Lung microvascular endothelial cell (primary cell): ENCODE measurements around the gene IQGAP2. TPM values are rescaled to one million over a fixed set of nuclear protein-coding genes. Genes with fewer than 3 reads are reported as not detected.
A peak's percentile ranks its signal among the peaks of the same experiment; 100 is the strongest.
"Not testable (repeated sequence)": the region's sequence is repeated elsewhere in the genome, so short reads cannot be mapped to it uniquely, and the experiment has no call there.

ENCODE experiments used
- DNase-seq, 2 donors: peaks; one replicate each; pipeline versions ENCODE4 v3.0.0 to v3.0.0-alpha.2; 2010; ENCODE audit warnings: low read depth in 2 of 2
- total RNA-seq: library from RNA; depleted of rRNA; stranded (reverse); fragments of >200 nt; gene quantifications from 2 replicates; pipeline ENCODE4 v1.2.1, GENCODE V29; 2014

The IQGAP2 gene
- total RNA-seq, 1 donor from 2014 or later: 3.4 TPM

DNA sequence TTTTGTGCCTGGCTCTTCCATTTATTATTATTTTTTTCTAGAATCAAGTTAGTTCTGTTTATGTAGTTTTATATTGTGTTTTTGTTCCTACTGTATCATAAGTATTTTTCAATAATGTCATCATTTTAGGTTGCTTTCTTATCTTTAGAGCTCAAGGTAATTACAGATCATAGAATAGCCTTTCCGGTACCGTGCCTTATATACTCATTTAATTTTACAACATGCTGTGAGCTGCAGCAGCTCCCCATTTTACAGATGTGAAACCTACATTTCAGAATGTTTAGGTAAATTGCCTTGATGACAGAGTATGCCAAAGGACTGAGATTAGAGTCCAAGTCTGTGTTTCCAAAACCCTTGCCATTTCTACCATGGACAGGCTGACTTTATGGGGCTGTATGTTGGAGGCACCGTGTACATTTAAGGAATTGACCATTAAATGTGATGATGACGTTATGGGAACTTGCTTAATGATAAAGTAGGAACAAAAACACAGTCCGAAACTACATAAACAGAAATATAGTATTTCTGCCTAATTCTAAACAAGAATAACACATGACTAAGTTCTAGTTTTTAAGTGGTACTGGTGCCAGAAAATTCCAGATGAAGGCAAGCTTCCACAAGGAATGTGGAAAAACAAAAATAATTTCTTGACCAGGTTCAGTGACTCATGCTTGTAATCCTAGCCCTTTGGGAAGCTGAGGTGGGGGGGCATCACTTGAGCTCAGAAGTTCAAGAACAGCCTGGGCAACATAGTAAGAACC, 97.7 kb downstream of the IQGAP2 start:
- no peak for DNase-seq

DNA sequence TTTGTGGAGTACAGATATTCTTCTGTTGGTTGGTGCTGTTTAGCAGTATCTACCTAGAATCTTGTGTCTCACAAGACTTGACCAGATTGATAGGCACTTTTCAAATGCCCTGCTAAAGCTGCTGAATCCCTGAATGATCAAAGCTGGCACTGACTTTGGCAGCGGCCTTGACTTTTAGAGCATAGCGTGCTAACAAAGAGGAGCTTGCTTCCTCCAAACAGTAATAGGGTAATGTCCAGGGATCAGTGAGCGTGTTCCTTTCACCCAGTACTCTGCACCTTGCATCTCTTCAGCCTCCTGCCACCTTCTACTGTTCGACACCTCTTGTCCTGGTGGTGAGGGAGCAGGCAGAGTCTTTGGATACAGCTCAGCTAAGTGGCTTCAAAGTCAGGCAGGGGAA, 100.8 kb downstream of the IQGAP2 start:
- no peak for DNase-seq

DNA sequence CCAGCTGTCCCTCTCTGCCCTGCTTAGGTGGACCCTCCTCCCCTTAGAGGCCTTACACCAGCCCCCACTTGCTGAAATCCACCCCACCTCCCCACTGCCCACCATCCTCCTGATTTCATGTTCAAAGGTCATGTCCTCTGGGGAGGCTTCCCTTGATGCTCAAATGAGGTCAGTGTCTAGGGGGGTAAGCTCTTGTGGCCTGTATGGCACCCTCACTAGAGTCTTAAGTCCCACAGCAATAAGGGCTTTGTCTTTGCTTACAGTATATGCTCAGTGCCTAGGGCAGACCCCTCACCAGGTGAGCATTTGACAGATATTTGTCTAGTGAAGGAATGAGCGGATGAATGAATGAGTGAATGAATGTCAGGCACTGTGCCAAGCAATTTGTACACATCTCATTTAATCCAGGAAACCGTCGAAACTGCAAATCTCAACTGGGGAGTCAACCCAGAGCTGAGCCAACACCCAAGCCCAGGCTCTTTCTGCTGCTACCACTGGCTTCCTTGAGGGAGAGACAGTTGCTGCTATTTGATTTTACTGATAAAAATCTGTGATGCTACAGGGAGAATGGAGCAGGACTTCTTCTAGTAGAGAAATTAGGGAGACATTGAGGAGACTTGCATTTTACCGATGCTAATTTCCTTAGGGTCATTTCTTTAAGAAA, 101.9 kb downstream of the IQGAP2 start:
- no peak for DNase-seq

DNA sequence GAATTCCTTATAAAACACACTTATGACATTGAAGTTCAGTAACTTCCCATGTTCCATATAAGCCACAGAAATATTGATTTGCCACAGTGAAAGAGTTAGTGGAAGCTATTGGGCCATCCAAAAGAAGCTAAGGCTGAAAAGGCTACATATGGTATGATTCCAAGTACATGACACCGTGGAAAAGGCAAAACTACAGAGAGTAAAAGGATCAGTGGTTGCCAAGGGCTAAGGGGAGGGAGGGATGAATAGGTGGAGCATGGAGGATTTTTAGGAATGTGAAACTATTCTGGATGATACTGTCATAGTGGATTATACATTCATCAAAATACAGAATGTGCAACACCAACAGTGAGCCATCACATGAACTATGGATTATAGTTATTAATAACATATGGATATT, 110.4 kb downstream of the IQGAP2 start:
- DNase-seq: no peak

DNA sequence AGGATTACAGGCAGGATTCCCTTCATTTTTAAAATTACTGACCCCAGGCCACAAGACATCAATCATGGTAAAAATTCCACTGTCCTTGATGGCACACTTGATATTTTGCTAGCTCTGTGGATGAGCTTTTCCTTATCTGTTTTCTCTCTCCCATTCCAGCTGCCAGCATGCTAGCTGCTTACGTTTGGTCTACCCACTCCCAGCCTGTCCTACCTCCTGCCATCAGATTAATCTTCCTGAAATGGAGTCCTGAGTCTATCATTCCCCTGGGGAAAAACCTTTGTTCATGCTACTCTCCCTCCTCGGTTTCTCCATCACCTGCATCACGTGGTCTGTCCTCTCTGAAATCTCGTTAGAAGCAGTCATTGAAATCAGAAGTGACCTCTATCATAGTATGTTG, 111.2 kb downstream of the IQGAP2 start:
- DNase-seq: no peak

DNA sequence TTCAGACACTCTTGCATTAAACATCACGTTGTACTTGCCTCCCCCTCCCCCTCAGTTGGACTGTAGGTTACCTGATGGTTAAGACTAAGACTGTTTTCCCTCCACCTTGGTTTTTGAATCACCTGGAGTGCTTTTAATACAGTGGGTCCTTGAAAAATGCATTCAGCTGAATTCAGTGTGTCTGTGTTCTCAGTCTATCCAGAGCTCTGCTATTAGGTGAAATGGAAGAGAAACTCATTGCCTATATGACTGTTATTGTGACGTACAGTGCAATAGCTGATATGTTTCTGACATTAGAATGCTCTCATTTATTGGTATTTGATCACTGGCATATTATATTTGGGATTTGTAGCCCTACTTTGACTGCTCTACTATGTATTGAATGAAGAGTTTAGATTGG, 111.6 kb downstream of the IQGAP2 start:
- DNase-seq: no peak

DNA sequence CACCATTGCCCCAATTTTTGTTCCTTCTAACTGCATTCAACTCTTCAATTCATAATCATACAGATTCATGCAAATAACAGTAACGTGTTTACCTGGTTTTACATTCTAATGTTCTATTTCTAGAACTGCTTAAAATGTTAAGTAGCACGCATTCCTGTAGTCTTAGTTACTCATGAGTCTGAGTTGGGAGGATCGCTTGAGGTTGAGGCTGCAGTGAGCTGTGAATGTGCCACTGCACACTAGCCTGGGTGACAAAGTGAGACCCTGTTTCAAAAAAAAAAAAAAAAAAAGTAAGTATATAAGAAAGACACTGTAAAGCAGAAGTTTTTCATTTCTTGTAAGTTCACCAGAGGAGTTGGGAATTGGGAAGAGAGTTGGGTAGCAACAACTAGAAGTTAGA, 114.2 kb downstream of the IQGAP2 start:
- DNase-seq: no peak

DNA sequence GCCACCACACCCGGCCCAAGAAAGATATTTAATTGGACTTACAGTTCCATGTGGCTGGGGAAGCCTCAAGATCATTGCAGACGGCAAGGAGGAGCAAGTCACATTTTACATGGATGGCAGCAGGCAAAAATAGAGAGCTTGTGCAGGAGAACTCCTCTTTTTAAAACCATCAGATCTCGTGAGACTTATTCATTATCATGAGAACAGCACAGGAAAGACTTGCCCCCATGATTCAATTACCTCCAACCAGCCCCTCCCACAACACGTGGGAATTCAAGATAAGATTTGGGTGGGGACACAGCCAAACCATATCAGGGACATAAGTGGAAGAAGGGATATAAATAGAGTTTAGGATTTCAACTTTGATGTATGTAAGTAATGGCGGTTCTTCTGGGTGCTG, 115.2 kb downstream of the IQGAP2 start:
- DNase-seq: not testable (repeated sequence)

DNA sequence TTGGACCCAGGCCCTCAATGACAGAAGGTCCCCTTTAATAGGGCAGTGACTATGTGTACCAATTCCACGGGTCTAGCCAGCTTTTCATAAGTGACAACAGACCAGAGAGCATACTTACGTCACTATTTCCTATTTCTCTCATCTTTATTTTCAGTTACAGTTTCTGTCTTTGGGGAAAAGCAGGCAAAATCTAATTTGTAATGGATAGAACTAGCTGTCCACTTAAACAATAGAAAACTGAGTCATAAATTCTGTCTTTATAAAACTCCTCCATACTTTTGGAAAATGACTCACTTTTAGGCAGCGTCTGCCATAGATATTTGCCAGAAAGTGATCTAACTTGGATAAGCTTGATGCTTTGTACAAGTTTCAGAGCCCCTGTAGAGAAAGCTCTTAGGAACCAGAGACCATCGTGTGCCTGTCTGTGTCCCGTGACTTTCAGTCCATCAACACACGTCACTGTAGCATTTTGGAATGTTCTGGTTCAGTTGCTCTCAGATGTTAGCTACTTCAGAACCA, 118.2 kb downstream of the IQGAP2 start:
- peak; percentile 44 to 55 for DNase-seq

DNA sequence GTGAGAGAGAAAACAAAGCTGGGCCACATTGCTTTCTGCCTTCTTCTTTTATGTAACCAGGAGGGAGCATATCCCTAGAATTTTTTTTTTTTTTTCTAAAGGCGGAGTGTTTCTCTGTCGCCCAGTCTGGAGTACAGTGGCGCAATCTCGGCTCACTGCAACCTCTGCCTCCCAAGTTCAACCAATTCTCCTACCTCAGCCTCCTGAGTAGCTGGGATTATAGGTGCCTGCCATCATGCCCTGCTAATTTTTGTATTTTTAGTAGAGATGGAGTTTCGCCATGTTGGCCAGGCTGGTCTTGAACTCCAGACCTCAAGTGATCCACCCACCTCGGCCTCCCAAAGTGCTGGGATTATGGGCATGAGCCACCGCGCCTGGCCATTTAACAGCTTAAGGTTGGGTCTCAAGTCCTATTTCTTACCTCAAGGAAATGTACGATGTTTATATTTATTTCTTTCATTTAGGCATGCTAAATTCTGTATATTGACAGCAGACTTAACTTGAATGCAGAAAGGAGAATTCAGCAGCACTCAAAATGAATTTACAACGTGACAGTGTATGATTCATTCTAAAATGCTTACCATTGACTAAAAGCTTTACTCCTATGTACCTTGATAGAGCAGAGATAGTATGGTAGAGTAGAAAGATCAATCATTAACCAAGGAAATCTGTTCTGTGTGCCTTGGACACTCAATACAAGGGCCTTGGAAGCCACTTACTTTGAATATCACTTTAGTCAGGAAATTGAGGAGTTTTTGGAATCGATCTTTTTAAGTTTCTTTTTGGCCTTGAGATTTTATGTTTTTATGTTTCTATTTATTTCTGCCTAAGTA, 119.2 kb downstream of the IQGAP2 start:
- DNase-seq: no peak

DNA sequence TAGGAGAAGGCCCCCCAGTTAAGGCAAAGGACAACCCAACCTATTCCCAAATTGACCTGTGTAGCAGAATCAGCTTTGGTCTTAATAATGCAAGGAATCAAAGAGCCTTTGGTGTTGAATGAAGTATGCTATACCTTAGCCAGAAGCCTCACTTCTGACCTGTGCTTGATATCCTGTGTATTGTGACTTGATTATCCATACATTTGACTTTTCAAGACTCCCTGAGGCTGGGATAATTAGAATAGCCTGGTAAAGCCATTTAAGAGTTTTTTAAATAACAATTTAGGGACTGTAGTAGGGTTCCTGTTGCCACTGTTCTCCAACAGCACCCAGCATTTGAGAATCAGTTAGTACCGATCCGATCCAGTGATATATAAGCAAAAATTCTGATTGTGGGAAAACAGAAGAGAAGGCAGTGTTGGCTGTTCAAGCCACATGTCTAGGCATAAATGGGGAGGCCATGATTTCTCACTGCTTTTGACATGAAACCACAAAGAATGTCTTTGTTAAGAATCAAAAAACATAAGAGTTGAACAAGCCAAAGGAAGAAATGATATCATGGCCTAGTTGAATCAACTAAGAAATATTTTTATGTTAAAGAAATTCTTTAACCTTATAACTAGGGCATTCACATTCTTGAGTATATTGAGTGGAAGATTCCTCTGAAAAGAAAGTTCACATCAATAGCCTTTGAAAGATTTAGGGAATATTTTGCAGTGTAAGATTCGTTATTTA, 121.2 kb downstream of the IQGAP2 start:
- DNase-seq: no peak

DNA sequence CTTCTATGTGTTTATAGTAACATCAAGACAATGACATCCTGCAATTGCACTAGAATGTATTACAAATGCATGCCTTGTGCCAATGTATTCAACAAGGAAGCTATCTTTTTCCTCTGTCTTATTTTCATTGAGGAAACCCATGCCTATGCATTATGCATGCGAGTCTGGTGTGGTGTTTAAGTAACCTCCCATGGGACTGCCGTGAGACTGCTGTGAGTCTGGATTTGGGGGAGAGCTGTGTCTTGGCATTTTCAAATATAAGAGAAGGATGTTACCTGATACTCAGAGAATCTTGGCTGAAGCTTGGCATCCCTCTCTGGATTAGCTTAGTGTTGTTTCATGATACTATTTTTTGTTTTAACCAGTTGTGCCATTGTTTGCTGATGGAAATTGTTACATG, 121.8 kb downstream of the IQGAP2 start:
- DNase-seq: no peak

DNA sequence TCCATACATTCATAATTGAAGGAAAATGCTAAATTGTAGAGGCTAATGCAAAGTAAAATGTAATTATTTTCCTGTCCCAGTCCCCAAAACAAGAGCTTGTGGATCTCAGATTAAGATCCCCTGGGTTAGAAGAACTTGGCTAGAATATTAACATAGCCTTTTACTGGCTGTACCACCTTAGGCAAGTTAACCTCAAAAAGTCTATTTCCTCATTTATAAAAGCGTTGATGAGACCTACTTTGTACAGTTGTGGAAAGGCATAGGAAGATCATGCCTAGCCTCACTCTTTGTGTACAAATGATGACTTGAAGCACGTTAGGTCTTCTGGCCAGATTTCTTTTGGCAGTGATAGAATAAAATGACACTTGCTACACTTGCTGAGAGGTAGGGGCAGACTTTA, 122.9 kb downstream of the IQGAP2 start:
- no peak for DNase-seq

DNA sequence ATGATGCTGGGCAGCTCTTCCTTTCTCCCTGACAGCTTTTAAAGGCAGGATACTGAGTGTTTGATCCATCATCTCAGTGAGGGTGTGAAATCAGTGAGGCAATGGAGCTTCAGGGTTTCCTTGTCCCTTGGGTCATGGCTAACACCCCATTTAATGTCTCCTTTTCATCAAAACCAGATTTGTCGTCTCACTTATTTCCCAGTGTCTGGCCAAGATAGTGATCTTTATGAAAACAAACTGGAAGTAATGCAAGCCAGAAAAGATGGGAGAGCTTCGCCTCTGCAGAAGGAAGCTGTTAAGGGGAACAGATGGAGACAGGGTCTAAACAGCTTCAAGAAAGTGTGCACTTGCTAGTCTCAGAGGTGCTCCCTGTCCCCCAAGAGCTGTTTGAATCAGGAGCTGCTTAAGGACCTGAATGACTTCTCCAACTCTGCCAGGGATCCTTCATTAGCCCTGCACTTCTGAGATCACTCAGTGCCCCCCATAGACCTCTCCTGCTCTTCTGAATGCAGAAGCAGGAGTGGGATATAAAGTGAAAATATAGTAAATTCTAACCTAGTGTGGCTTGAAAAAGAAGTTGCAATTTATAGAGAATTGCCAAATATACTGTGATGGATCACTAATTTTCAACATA, 124.0 kb downstream of the IQGAP2 start:
- no peak for DNase-seq

DNA sequence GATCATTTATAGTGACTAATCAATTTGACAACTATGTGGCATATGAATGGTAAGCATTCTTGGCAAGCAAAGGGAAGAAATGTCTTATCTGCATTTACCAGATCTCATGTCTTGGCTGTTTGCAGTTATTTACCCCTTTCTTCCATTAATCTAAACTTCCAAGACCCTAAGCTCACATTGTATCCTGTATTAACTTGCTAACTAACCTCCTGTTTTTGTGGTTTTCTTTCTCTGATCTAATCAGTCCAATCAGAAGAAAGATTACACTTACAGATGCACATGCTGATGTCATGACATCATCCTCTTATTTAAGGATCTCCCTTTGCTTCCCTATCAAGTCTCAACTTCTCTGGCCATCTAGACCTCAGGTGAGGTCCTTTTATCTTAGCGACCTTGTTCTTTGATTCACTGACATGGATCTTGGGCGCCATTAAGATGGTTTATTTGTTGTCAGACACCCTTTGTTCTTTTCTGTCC, 124.6 kb downstream of the IQGAP2 start:
- DNase-seq: peak in 1 of 2 donors; percentile 34

DNA sequence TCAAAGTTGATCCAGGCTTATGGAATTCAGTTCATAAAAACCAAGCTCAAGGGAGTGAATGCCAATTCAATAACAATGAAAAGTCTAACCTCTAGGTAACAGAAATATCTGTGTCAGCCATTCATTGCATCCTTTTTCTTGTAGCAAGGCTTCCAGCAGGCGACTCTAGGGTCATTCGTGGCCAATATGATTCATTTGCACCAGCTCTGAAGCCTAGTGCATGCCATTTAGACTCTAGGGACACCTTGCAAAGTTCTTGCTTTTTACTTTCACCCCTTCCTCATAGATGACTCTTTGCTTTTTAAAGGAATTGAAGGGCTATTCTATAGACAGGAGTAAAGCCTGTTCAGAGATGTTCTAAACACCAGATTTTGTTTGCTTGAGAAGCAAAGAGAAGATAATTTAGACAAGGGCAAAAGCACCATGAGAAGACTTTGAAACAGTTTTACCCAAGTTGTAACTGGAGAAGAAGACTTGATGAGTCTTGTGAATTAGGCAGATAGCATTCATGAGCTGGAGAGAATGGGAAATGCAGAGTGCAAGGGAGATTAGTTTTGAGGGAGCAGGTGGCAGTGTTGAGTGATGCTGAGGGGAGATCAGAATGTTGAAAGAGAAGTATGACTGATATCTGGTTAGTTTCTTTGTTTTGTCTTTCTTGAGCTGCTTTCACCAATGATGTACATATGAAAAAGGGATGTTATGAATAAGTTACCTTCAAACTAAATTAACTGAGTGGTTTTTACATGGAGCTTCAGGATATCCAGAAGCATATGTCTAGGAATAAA, 125.7 kb downstream of the IQGAP2 start:
- no peak for DNase-seq

DNA sequence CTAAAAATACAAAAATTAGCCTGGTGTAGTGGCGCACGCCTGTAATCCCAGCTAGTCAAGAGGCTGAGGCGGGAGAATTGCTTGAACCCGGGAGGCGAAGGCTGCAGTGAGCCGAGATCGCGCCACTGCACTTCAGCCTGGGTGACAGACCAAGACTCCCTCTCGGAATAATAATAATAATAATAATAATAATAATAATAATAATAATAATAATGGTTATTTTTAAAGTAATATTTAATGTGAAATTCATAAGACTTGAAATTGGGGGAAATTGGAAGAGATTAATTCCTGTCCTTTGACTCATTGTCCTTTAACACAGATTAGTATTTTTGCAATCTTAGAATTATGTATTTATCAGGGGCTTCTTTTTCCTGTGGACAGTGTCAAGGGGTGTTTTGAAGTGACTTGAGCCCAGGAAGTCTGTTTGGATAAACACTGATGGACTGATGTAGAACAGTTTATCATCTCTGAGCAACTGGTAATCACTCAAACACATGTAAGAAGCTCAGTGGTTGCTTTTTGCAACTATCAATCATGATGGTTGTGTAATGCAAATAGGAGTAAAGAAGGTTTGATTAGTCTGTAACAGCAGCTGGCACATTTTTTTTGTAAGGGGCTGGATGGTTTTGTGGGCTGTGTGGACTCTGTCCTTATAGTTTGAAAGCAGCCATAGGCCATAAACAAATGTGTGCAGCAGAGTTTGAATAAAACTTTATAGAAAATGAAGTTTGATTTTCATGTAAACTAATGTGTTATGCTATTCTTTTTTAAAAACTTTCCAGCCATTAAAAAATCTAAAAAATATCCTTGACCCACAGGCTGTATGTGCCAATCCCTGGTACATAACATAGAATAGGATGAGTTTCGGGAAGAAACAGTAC, 126.6 kb downstream of the IQGAP2 start:
- no peak for DNase-seq

DNA sequence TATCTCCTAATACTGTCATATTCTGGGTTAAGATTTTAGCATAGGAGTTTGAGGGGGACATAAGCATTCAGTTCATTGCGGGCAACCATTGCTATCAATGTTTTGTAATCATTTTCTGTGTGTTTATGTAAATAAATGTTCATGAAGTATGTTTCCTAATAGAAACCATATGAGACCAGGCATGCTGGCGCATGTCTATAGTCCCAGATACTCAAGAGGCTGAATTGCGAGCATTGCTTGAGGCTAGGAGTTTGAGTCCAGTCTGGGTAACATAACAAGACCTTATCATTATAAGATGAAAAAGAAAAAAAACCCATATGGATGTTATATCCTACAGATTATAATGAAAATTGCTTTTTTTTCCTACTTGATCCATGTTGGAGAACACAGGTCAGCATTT, 129.0 kb downstream of the IQGAP2 start:
- no peak for DNase-seq

DNA sequence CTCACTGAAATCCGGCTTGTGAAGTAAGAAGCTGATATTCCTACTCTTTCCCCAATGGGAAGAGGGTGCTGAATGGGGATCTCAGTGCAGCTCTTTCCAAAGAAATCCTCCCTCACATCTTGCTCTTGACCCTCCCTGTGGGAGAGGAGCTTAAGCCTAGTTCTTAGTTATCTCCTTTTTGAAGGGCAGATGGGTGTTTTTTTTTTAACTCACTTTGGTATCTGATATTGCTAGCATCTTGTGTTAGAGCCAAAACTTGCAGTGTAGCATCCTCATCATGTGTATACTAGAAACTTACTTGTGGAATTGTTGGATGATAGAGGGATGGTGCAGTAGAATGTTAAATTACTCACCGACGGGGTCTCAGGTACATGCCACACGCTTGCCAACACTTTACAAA, 129.9 kb downstream of the IQGAP2 start:
- DNase-seq: no peak
